Measurements from ENCODE around the gene ATP5F1D.
A peak's percentile ranks its signal among the peaks of the same experiment; 100 is the strongest.
"Not testable (repeated sequence)": the region's sequence is repeated elsewhere in the genome, so short reads cannot be mapped to it uniquely, and the experiment has no call there.

ATP5F1D gene

GRCh38 chr19:1241417-1242095, at the start of gene ATP5F1D:
TSS of gene ATP5F1D (plus strand) at chr19:1241751. CDS start at chr19:1241851, 100 bp downstream.
- peak; percentile 98 for DNase-seq
- TF ChIP-seq POLR2A (IDR thresholded peaks at IDR 0.05; ENCODE audit: low read length) (peak; percentile 72), GATA1 (IDR thresholded peaks at IDR 0.05; ENCODE audit: low read depth, low read length) (no peak)

- TF ChIP-seq GATA1 (IDR thresholded peaks at IDR 0.05; ENCODE audit: low read depth, low read length), result no peak
- DNase-seq, result no peak
Measured at GRCh38 chr19:1199531-1199930, 42.0 kb upstream of the ATP5F1D start.

GRCh38 chr19:1200614-1201013, 40.9 kb upstream of the ATP5F1D start:
- not testable (repeated sequence) for DNase-seq

GRCh38 chr19:1205114-1206099, 36.1 kb upstream of the ATP5F1D start, which contains the start of gene STK11:
TSS of gene STK11 (plus strand) at chr19:1205778. CDS start at chr19:1206914, 1,136 bp downstream.
- peak; percentile 99 to 100 for DNase-seq
- TF ChIP-seq GATA1 (IDR thresholded peaks at IDR 0.05; ENCODE audit: low read depth, low read length), result no peak
- TF ChIP-seq POLR2A (IDR thresholded peaks at IDR 0.05; ENCODE audit: low read length), result peak; percentile 70

GRCh38 chr19:1206150-1206863, 35.2 kb upstream of the ATP5F1D start:
- DNase-seq, result peak in 1 of 2 experiments; percentile 62
- TF ChIP-seq GATA1 (IDR thresholded peaks at IDR 0.05; ENCODE audit: low read depth, low read length) (no peak), POLR2A (IDR thresholded peaks at IDR 0.05; ENCODE audit: low read length) (no peak)

GRCh38 chr19:1206864-1207450, 34.6 kb upstream of the ATP5F1D start:
- TF ChIP-seq GATA1 (IDR thresholded peaks at IDR 0.05; ENCODE audit: low read depth, low read length), result no peak
- no peak for TF ChIP-seq POLR2A (IDR thresholded peaks at IDR 0.05; ENCODE audit: low read length)
- DNase-seq, result peak; percentile 75 to 85

GRCh38 chr19:1208830-1209229, 32.7 kb upstream of the ATP5F1D start:
- DNase-seq, result peak; percentile 49 to 51

GRCh38 chr19:1210227-1210538, 31.4 kb upstream of the ATP5F1D start:
- TF ChIP-seq POLR2A (IDR thresholded peaks at IDR 0.05; ENCODE audit: low read length) (no peak), GATA1 (IDR thresholded peaks at IDR 0.05; ENCODE audit: low read depth, low read length) (no peak)
- DNase-seq, result no peak

GRCh38 chr19:1211494-1212234, 29.9 kb upstream of the ATP5F1D start:
- TF ChIP-seq POLR2A (IDR thresholded peaks at IDR 0.05; ENCODE audit: low read length) (no peak), GATA1 (IDR thresholded peaks at IDR 0.05; ENCODE audit: low read depth, low read length) (no peak)
- DNase-seq, result peak; percentile 55

GRCh38 chr19:1213391-1214286, 27.9 kb upstream of the ATP5F1D start:
- TF ChIP-seq POLR2A (IDR thresholded peaks at IDR 0.05; ENCODE audit: low read length) (peak; percentile 62), GATA1 (IDR thresholded peaks at IDR 0.05; ENCODE audit: low read depth, low read length) (no peak)
- DNase-seq, result peak in 1 of 2 experiments; percentile 44

- DNase-seq, result no peak
- no peak for TF ChIP-seq GATA1 (IDR thresholded peaks at IDR 0.05; ENCODE audit: low read depth, low read length)
- peak; percentile 2 for TF ChIP-seq POLR2A (IDR thresholded peaks at IDR 0.05; ENCODE audit: low read length)
Measured at GRCh38 chr19:1214299-1214861, 27.2 kb upstream of the ATP5F1D start.

Data from erythroblast (primary cell).